NCI-H82 (cell line): ENCODE data around the gene NNAT.

Experiments used
- DNase-seq: peaks from one replicate; lab custom pipeline; 2025; lab: John Stamatoyannopoulos, UW

Gene NNAT

GRCh38 chr20:37523911-37524700 lies 3.1 kb downstream of the NNAT start:
- DNase-seq = peak; percentile 96

DNA sequence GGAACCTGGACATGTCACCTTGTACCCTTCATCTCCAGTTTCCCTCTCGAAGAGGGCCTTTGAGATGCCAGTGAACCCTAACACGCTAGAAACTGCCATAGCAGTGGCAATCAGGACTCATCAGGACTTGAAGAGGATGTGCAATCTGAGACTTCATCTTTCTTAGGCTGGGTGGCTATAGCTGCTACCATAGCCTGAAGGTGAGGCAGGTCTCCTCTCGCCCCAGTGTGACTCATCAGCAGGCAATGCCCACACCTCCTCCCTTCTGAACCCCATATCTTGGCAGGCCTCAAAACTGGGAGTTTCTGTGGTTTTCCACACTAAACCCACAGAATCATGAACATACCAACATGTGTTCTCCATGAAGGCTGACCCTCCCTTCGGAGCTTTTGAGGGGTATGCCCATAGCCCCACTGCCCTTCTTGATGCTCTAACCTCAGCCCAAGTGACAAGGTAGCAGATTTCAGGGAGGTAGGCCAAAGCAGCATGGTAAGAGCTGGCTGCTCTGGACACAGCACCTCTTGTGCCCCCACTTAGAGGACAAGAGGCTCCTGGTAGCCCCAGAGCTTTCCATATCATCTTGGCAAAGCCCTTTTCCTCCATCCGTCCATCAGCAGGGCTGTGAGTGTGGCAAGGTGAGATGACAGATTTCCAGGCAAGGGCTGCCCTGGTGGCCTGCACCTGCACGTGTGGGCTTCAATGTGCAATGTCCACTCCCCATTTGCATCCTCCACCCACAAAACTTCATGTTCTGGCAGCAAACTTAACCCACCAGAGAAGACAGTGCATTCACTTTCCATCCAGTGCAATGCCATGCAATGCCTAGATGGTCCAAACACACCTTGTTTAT lies 4.0 kb downstream of the NNAT start:
- DNase-seq = no peak

DNA sequence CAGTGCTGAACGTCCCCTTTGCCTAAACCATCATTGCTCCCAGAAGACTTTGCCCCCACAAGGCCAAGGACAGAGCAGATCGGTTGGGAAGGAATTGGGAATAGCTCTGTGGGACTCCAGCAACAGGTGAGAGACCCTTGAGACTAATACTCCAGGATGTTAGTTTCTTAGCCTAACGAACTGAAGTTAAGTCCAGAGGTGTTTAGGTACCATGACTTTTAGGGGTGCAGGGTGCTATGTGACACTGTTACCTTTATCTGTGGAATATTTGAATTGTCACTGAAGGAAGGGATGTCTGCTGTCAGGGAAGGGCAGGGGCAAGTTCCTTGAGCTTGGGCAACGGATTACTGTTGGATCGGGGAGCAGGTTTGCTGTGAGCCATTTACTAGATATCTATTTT lies 4.8 kb downstream of the NNAT start:
- DNase-seq = no peak

GRCh38 chr20:37526238-37526838 lies 5.3 kb downstream of the NNAT start:
- DNase-seq = peak; percentile 67

GRCh38 chr20:37526839-37527637 lies 6.0 kb downstream of the NNAT start:
- peak; percentile 45 for DNase-seq

GRCh38 chr20:37527638-37528445 lies 6.8 kb downstream of the NNAT start, which contains the start of gene BLCAP:
BLCAP (minus strand) TSS chr20:37527876; CDS start chr20:37519174, 8,702 bp downstream.
- peak; percentile 95 for DNase-seq

DNA sequence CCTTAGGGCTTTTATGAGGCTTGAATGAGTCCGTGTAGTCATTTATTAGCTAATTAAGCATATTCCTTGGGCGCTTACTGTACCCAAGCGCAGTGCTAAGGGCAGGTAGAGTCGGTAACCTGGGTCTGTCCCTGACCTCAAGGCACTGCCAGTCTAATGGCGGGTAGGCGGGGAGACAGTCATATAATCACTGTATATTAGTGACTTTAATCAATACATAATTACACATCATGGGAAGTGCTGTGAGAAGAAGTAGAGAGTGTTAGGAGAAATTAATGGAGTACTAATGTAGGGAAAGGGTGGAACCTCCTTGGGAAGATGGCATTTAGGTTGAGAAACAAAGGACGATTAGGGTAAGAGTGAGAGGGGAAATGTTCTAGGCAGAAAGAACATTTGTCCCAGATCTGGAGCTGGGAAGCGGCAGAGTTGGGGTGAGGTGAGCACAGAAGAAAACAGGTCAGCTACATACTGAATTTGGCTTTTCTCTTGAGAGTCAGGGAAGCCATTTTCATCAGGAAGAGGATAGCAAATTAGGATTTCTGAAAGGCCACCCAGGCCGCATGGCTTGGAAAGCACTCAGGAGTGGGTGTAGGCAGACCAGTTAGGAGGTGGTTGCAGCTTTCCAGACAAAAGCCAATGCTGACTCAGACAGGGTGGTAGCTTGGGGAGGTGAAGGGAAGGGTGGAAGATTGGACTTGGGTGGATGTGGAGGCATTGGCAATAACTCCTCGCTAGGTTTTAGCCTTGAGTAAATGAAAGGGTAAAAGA lies 7.6 kb downstream of the NNAT start:
- DNase-seq = peak; percentile 58

DNA sequence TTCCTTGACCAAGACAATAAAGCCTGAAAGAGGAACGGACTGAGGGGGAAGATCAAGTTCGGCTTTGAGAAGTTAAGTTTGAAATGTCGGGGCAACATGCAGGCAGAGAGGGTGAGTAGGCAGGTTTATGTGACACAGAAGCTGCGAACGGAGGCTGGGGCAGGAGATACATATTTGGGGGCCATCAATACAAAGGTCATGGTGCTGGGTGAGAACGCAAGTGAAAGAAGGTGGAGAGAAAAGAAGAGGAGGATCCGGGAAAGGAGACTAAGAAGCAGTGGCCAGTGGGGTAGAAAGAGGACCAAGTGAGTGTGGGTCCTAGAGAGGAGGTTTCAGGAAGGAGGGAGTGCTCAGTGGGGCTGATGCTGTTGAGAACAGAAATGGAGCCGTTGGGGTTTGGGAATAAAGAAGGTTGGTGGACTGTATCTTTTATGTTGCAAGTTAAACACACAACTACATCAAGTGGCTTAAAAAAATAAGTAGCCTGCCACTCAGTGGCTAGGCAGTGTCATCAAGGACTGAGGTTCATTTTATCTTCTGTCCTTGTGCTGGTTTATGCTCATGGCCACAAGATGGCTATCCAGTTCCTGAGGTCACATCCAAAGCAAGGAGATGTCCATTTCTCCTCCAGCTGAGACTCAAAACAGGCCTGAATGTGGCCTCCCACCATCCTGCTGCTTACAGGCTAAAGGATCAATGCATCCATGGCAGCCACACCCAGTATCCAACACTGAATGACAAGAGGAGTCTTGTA lies 8.3 kb downstream of the NNAT start:
- no peak for DNase-seq

GRCh38 chr20:37529968-37530600 lies 9.0 kb downstream of the NNAT start:
- no peak for DNase-seq

DNA sequence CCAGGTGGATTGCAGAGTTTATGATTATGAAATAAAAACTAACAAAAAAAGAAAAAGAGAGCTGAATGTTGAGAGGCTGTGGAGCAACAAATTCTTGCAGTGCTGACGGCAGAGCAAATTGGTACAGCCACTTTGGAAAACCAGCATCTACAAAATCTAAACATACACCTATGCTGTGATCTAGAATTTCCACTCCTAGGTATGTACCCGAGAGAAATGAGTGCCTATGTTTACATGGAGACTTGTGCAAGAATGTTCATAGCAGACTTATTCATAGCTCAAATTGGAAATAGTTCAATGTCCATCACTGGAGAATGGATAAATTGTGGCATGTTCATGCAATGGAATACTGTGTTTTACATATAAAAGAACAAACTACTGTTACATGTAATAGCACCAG lies 9.6 kb downstream of the NNAT start:
- DNase-seq = no peak

DNA sequence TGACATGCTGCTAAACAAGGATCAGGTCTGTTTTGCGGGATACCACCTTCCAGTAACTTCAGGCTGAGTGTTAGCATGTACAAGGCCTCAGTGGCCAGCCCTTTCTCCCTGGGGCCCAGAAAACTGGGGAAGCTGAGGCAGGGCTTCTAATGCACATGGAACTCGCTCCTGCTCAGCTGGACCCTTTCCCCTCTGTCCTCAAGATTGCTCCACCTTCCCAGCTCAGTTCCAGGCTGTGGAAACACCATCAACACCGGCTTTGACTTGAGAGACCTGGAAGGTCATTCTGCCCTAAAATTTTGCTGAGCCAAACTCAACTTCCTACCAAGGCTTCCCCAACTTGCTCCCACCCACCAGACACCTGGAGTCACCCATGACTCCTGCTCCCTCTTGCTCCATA lies 10.8 kb downstream of the NNAT start:
- DNase-seq = no peak

- no peak for DNase-seq
These were observed 12.2 kb downstream of the NNAT start for GRCh38 chr20:37533154-37533715.

GRCh38 chr20:37534401-37535157 lies 13.5 kb downstream of the NNAT start:
- DNase-seq = peak; percentile 92

DNA sequence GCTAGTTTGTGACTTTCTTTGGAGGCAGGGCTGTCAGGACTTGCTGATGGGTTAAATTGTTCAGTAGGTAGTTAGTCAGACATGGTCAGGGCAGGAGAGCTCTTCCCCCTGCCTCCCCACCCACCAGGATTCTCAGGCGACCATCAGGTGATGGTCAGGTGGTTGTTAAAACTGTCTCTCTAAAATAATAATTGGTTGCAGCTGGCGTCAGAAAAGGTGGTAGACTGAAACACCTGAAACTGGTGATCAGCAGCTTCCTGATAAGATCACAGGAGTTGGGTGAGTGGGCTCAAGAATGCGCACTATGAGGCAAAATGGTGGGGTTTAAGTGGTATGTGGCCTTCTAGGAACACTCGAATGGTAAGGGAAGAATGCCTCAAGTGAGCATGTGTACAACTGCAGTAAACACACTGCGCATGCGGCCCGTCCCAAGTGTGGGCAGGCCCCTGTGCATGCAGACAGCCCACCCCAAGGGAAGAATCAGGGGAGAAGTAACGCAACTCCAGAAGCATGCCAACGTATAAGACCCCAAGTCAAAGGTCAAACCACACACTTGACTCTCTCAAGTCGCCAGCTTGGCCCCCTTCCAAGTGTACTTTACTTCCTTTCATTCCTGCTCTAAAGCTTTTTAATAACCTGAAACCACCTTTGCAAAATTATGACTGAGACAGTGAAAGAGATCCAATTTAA lies 14.5 kb downstream of the NNAT start:
- DNase-seq = no peak

DNA sequence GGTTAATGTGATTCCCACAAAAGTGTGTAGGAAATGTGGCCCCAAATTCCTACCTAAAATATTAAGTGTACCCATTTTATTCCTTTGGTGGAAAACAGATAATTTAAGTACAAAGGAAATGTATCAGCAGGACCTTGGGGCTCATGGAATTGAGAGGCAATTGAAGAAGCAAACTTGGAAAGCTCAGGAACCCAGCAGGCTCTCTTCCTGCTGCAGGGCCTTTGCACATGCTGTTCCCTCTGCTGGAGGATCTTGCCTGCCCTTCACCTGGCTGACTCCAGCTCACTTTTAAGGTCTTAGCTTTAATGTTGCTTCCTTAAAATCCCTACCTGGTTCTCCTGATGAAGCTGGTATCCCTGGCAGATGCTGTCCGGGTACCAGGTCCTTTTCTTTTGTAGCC lies 16.5 kb downstream of the NNAT start:
- no peak for DNase-seq

DNA sequence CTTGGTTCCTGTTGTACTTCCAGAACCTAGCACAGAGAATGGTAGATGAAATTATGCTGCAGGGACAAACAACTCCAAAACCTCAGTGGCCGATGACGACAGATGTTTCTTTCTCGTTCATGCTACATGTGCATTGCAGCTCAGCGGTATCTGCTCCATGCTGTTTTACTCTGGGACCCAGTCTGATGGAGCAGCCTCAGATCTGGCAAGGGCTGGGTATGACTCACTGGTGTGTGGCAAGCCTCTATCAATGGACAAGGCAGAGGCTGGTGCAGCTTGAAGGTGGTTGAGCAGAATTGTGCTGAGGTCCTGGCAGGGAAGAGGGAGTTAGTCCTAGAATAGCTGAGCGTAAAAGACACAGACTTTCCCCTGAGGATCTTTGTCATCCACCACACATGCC lies 17.0 kb downstream of the NNAT start:
- no peak for DNase-seq

DNA sequence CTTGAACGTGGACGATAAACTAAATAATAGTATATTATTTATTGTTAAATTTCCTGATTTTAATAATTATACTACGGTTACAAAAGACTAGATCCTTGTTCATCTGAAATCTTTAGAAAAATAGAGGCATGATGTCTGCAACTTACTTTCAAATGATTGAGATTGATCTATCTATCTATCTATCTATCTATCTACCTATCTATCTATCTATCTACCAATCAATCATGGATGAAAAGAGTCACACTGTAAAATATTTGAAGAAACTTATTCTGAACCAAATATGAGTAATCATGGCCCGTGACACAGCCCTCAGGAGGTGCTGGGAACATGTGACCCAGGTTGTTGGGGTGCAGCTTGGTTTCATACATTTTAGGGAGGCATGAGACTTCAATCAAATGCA lies 18.4 kb downstream of the NNAT start:
- DNase-seq = no peak
